GM15510 (cell line): ENCODE results near the gene NOD1.

ENCODE experiments used
- POLR2A ChIP-seq: IDR thresholded peaks from 3 replicates; pipeline ENCODE4 v1.6.1; 2011; ENCODE audit warnings: borderline replicate concordance; ENCODE audit not compliant: insufficient read length; ENCODE audit errors: extremely low read depth

Gene NOD1

GRCh38 chr7:30474485-30474884 lies 4.1 kb downstream of the NOD1 start:
- TF ChIP-seq POLR2A: no peak

GRCh38 chr7:30473903-30474302 lies 4.7 kb downstream of the NOD1 start:
- no peak for TF ChIP-seq POLR2A

- TF ChIP-seq POLR2A: no peak
Measured at GRCh38 chr7:30472784-30473775, 5.5 kb downstream of the NOD1 start.

- TF ChIP-seq POLR2A: no peak
Measured at GRCh38 chr7:30472081-30472783, 6.4 kb downstream of the NOD1 start.

- TF ChIP-seq POLR2A: no peak
Measured at GRCh38 chr7:30471205-30471604, 7.4 kb downstream of the NOD1 start.

GRCh38 chr7:30470771-30471170 lies 7.8 kb downstream of the NOD1 start:
- TF ChIP-seq POLR2A: no peak

- no peak for TF ChIP-seq POLR2A
Measured at GRCh38 chr7:30470163-30470770, 8.3 kb downstream of the NOD1 start.

GRCh38 chr7:30469303-30469702 lies 9.3 kb downstream of the NOD1 start:
- TF ChIP-seq POLR2A: no peak

GRCh38 chr7:30468791-30469190 lies 9.8 kb downstream of the NOD1 start:
- TF ChIP-seq POLR2A: no peak

GRCh38 chr7:30468041-30468440 lies 10.5 kb downstream of the NOD1 start:
- TF ChIP-seq POLR2A: no peak

GRCh38 chr7:30467271-30467670 lies 11.3 kb downstream of the NOD1 start:
- TF ChIP-seq POLR2A: no peak

GRCh38 chr7:30466266-30466665 lies 12.3 kb downstream of the NOD1 start:
- TF ChIP-seq POLR2A: no peak

GRCh38 chr7:30465811-30466180 lies 12.8 kb downstream of the NOD1 start:
- TF ChIP-seq POLR2A: no peak

GRCh38 chr7:30465046-30465810 lies 13.4 kb downstream of the NOD1 start:
- TF ChIP-seq POLR2A: no peak
